GM20431 (cell line): ENCODE measurements around the gene BNIP5.
"Not testable (repeated sequence)": the region's sequence is repeated elsewhere in the genome, so short reads cannot be mapped to it uniquely, and the experiment has no call there.

Experiments
- in situ Hi-C: fragments of 300-500 bp; cut with MseI, MboI; formaldehyde crosslinking; loops from one replicate; pipeline ENCODE4 v1.15.0; 2020; ENCODE audit warnings: low sequenced_read_pairs; ENCODE audit not compliant: unreplicated experiment

The BNIP5 gene

GRCh38 chr6:36346486-36347273 is 10.0 kb upstream of the BNIP5 start:
- in situ Hi-C loops, result no loop called here

DNA sequence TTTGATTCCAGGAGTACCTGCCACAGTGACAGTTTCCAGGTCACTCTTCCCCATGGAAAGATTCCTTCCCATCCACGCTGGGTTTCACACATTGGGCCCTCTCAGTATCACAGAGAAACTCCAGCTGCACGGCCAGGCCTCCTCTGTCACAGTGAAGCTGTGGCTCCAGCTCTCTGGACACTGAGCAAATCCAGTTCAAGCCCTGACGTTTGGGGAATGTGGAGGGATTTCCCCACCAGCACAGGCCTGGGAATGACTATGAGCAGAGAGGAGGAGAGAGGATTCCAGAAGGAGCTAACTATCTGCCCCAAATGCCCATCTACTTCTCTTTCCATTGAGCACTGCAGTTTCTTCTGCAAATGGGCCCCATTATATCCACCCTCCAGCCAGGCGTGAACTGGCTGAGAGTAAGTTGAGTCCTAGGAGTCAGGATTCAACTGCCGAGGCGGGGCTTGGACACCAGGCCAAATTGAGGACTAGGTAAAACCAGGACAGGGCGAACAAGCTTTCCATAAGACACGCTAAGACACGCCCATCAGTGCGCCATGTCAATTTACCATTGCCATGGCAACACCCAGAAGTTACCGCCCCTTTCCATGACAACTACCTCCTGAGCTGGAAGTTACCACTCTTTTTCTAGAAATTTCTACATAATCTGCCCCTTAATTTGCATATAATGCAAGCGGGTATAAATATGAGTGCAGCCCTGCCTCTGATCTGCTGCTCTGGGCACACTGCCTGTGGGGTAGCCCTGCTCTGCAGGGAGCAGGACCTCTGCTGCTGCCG is 9.2 kb upstream of the BNIP5 start:
- in situ Hi-C loops, result no loop called here

GRCh38 chr6:36343109-36343680 is 6.5 kb upstream of the BNIP5 start:
- in situ Hi-C loops, result no loop called here

GRCh38 chr6:36340618-36341454 is 4.1 kb upstream of the BNIP5 start:
- in situ Hi-C loops, result no loop called here

- in situ Hi-C loops, result no loop called here
Measured at GRCh38 chr6:36340306-36340617, 3.6 kb upstream of the BNIP5 start.

- in situ Hi-C loops, result no loop called here
Measured at GRCh38 chr6:36339146-36339545, 2.5 kb upstream of the BNIP5 start.

- in situ Hi-C loops, result not testable (repeated sequence)
Measured at GRCh38 chr6:36338223-36338622, 1.5 kb upstream of the BNIP5 start.

DNA sequence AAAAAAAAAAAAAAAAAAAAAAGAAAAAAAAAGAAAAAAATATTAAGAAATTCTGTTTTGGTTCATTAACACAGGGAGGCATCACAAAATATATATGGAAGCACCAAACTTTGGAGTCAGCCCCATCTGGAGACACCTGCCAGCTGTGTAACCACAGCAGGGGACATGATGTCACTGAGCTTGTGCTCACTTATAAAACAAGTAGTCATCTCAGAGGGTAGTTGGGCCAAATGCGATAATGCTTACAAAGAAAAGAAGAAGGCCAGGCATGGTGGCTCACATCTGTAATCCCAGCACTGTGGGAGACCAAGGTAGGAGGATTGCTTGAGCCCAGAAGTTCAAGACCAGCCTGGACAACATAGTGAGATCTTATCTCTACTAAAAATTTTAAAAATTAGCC is 1.1 kb upstream of the BNIP5 start:
- in situ Hi-C loops, result no loop called here

DNA sequence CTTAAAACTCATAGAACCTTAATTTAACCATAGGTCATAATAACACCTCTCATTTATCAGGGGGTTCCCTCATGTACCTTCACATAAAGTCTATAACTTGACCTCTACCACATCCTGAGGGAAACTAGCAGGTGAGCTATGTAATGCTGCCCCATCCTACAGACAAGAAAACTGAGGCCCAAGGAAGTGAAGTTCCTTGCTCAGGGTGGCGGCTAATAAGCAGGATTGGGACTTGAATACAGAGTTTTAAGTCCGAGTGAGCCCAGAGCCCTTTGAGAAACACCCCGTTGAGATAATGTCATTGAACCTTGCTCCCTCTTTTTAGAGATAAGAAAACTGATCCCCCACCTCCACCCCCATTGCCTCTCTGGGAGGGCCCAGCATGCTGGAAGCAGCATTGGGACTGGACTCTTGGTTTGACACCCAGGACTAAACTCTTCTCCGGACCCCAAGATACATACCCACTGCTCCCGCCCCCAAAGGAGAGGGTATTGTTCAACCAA is 429 bp downstream of the BNIP5 start:
- in situ Hi-C loops, result no loop called here

DNA sequence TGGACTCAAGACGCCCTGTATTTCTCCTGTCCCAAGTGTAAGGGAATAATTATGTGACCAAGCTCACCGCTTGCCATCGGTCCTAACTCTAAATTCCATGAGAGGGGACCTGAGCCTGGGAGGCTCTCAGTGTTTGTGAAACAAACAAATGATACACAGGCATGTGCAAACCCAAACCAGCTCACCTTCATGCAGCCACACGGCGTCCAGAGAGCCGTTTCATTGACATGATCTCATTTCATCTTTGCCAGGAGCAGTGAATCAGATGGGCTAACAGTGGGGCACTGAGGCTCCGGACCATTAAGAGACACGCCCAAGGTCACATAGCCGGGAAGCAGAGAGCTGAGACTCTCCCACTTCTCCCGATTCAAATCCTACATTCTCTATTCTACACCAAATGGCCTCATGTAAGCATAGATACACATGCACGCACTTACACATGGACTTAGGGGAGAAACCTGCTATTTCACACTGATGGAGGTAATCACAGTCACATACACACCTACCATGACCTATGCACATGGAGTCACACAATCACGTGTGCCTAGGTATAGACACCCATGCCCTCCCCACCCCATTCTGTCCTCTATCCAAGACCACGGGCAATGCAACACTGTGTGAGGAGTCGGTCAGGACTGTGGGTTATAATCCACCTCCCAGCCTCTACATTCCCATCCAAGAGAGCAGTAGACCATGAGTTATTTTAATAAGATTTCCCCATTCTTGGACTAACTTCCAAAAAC is 1.1 kb downstream of the BNIP5 start:
- in situ Hi-C loops, result no loop called here

DNA sequence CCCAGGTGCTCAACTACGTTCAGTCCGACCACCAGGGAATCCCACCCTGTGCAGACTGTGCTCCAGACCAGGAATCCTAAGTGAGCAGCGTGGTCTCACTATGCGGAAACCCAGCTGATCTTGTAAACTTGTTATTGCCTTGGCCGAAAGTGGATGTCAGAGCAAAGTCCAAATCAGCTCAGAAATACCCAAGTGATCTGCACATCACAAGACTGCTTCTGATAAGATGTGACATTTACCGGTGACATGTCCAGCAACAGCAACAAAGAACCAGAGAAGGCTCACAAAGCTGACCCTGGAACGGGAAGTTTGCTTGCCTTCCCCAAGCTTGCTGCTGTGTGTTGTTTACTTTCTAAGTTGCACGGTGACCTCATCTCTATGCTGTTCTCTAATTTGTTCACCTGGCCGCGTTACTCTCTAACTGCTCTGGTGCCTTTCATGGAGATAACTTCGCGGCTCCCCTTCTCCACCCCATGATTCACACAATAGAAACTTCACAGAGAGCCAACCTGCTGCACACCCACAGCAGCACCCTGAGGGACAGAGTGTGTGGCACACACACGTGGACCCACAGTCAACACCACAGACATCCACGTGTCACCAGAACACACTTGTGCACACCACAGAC is 1.7 kb downstream of the BNIP5 start:
- in situ Hi-C loops, result no loop called here

DNA sequence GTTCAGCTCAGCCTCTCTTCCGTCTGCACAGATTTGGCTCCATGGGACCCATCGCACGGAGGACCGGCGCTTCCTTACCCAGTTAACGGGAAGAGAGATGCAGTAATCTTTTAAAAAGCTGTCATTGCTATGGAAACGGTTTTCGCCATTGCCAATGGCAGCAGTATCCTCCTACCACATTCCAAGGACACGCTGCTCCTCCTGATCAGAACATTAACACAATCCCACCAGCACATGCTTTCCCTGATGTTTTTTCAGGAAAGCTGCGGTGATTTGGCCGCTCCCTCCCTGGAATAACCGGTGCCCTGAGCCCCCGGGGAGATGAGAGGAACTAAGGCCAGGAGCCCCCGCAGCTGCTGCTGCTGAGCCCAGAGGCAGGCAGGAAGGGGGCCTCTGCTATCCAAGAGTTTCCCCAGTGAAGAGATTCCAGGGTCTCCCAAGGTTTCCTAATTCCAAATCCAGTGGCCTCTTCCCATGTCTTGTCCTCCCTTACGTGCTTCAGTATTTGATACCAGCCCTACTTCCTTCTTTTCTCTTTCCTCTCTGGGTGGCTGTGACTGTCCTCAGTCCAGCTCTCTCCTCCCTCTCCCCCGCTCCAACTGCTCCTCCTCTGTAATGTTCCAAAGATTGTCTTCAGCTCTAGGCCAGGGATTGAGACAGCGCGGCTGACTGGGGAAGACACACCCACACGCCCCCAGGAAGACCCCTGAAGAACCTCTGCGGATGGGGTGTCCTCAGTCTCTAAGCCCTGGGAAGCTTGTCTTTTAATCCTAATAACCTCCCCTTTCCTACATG is 2.6 kb downstream of the BNIP5 start:
- in situ Hi-C loops, result no loop called here

DNA sequence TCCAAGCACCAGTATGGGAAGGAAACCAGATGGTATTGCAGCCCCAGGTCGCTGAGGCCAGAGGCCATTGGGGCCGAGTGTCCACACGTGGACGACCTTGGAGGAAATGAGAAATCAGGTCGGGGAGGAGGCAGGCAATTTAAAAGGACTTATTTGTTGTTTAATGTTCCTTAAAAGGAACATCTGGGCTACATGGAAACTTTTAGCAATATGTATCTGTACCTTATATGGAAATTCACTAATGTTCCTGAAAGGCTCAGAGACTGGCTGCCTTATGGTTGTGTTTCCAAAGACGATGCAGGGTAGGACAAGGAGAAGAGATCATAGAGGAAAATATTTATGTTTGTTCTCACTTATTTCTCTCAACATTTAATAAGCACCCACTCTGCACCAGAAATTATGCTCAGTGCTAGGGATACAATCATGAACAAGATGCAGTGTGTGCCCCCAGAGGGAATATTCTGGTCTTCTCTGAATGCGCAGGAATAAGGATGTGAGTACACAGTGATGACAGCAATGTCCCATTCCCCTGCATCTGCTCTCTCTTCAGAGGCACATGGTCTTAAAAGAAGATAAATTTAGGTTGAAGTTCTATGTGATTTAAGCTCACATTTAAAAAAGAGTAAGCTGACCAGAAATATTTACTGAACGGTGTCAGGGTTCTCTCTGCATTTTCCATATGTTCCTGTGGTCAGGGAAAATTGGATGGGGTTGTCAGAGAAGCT is 3.4 kb downstream of the BNIP5 start:
- in situ Hi-C loops, result no loop called here

DNA sequence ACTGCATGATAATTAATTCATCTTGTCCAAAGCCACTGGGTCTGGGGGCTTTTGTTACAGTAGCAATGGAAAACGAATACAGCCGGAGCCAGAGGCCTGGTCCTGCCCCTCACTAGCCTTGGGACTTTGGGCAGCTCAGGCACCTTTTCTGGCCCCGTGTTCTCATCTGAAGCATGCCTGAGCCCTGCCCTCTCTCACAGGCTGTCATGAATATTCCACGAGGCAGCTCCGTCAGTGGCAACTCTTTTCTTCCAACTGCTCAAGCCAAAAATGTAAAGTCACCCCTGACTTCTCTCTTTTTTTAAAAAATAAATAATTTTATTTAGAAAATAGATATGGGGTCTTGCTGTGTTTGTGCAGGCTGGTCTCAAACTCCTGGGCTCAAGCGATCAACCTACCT is 5.3 kb downstream of the BNIP5 start:
- in situ Hi-C loops, result no loop called here

DNA sequence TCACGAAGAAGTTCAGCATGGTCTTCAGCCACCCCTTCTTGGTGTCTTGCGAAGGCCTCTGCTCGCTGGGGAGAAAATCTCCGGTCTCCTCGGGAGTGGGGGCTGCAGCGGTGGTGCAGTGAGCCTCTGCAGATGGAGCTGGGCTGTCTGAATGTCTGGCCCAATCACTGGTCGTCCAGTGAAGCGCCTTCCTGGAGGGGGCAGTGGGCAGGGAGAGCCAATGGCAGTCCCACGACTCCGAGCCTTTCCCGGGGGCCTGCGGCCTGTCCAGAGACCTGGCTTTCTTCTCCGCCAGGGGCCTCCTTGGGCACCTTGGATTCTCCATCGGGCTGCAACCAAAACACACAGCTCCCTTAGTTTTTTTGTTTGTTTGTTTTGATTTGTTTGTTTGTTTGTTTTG is 6.3 kb downstream of the BNIP5 start:
- in situ Hi-C loops, result no loop called here

- in situ Hi-C loops, result no loop called here
Measured at GRCh38 chr6:36329798-36330291, 6.8 kb downstream of the BNIP5 start.

- in situ Hi-C loops, result no loop called here
Measured at GRCh38 chr6:36328600-36328999, 8.1 kb downstream of the BNIP5 start.

GRCh38 chr6:36327919-36328236 is 8.8 kb downstream of the BNIP5 start:
- in situ Hi-C loops, result no loop called here
